HFFc6 (cell line): ENCODE results near the gene RPRD2. TPM values are rescaled to one million over a fixed set of nuclear protein-coding genes. Genes with fewer than 3 reads are reported as not detected.
A peak's percentile ranks its signal among the peaks of the same experiment; 100 is the strongest.

Experiments
- DNase-seq: peaks from one replicate; pipeline ENCODE4 v3.0.0-alpha.2; 2018
- H3K27ac Mint-ChIP-seq: 2 replicates; pipeline ENCODE4 v1.8.0; 2020; ENCODE audit warnings: mild to moderate bottlenecking, mixed read lengths
- H3K27me3 Mint-ChIP-seq: 2 replicates; pipeline ENCODE4 v1.8.0; 2021; ENCODE audit warnings: mild to moderate bottlenecking, moderate library complexity, mixed read lengths; ENCODE audit not compliant: insufficient read depth
- H3K36me3 Mint-ChIP-seq: 2 replicates; pipeline ENCODE4 v1.8.0; 2021; ENCODE audit warnings: low read depth, mixed read lengths
- H3K4me1 Mint-ChIP-seq: 2 replicates; pipeline ENCODE4 v1.8.0; 2020; ENCODE audit warnings: low read depth, mixed read lengths
- H3K4me3 Mint-ChIP-seq: 2 replicates; pipeline ENCODE4 v1.8.0; 2020; ENCODE audit warnings: mild to moderate bottlenecking, moderate library complexity, mixed read lengths
- H3K9me3 Mint-ChIP-seq: 2 replicates; pipeline ENCODE4 v1.8.0; 2020; ENCODE audit warnings: mild to moderate bottlenecking, mixed read lengths
- CTCF ChIP-seq: fragments of 200-600 bp; sonication (generic); IDR thresholded peaks from 2 replicates; pipeline ENCODE4 v1.5.0; 2021; ENCODE audit warnings: antibody characterized with exemption, mild to moderate bottlenecking
- total RNA-seq, 6 experiments: library from RNA; stranded (reverse); fragmentation: NEBNext Ultra II Directional; extraction: Animal tissue kit (Norgen Biotek cat#: 25700); gene quantifications; 2 replicates in 1 of 6; 3 replicates in 5 of 6; pipeline ENCODE4 v1.2.3, GENCODE V29; 2021

The RPRD2 gene
- total RNA-seq, 6 experiments from 2014 or later: 24.0 to 27.9 (median 25.7) TPM

DNA sequence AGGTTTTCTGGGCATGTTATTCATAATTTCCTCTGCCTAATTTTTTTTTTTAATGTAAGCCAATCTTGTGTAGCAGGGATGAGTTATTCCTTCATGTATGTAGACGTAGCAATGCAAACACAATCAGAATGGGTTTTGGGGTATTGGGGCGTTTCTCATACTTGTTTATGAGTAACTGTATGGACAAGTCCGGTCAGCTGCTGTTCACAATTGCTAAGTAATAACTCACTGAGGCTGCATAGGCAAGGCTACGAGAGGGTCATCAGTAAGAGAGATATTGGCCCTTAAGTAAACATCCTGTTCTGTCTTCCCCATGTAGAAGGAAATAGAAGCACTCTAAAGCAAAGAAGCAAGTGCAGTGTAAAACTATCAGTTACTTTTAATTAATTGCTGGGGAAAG is 113.8 kb downstream of the RPRD2 start:
- peaks cover 2% of the 10 kb centered on the region; the same call in 1 of the 2 replicates for H3K27me3 Mint-ChIP-seq
- H3K9me3 Mint-ChIP-seq: no peaks in the 10 kb centered on the region
- H3K36me3 Mint-ChIP-seq: no peaks in the 10 kb centered on the region
- peaks cover 47% of the 10 kb centered on the region for H3K4me1 Mint-ChIP-seq
- H3K27ac Mint-ChIP-seq: peak overlapping the region; percentile 85
- no peak for TF ChIP-seq CTCF
- peak; percentile 86 for DNase-seq
- peak overlapping the region; percentile 25 for H3K4me3 Mint-ChIP-seq

DNA sequence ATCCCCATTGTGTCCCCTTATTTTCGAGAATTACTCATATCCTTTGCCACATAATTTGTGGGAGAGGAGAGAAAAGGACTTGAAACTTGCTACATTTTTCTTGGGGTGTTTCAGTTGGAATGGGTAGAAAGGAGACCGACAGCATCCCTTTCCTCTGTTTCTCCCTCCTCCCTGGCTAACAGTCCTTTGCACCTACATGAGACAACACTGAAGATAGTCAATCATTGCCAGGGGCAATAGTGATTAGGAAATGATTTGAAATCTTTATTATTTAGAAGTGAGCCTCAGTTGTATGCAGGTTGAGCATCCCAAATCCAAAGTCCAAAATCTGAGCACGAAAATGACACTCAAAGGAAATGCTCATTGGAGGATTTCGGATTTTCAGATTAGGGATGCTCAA is 115.4 kb downstream of the RPRD2 start:
- Mint-ChIP-seq H3K9me3 (no peaks in the 10 kb centered on the region), H3K27ac (no peak overlapping the region), H3K4me3 (no peak overlapping the region), H3K27me3 (peaks cover 2% of the 10 kb centered on the region; the same call in 1 of the 2 replicates), H3K4me1 (peaks cover 56% of the 10 kb centered on the region), H3K36me3 (no peaks in the 10 kb centered on the region)
- TF ChIP-seq CTCF: no peak
- no peak for DNase-seq

- Mint-ChIP-seq H3K27ac (no peak overlapping the region), H3K4me1 (peaks cover 61% of the 10 kb centered on the region), H3K36me3 (no peaks in the 10 kb centered on the region), H3K27me3 (peaks cover 2% of the 10 kb centered on the region; the same call in 1 of the 2 replicates), H3K4me3 (no peak overlapping the region), H3K9me3 (no peaks in the 10 kb centered on the region)
- DNase-seq: no peak
- no peak for TF ChIP-seq CTCF
Observed at GRCh38 chr1:150479927-150480352, 116.0 kb downstream of the RPRD2 start.

- Mint-ChIP-seq H3K9me3 (no peaks in the 10 kb centered on the region), H3K27me3 (peaks cover 1% of the 10 kb centered on the region; the same call in 1 of the 2 replicates), H3K4me3 (peak overlapping the region; percentile 63; the same call in 1 of the 2 replicates), H3K4me1 (peaks cover 46% of the 10 kb centered on the region), H3K27ac (peak overlapping the region; percentile 62; the same call in 1 of the 2 replicates), H3K36me3 (no peaks in the 10 kb centered on the region; the same call in 1 of the 2 replicates)
- TF ChIP-seq CTCF: no peak
- DNase-seq: peak; percentile 83
Observed at GRCh38 chr1:150484431-150484830, 120.5 kb downstream of the RPRD2 start.

DNA sequence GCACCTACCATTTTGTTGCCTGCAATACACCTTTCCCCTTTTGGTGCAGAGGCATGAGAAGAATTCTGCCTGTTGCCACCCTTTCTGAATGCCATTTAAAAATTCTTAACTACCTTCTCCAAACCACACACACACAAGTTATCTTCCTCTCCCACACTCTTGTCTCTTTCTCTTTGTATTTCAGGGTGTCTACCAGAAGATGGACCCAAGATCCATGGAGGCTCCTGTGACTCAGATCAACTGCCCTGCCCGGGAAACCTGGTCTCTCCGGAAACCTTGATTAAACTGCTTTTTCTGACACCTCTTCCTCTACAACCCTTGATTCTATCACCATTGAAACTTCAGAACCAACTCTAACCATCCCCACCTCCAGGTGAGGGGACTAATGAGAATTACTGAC is 120.9 kb downstream of the RPRD2 start:
- Mint-ChIP-seq H3K27ac (peak overlapping the region; percentile 62), H3K36me3 (no peaks in the 10 kb centered on the region; the same call in 1 of the 2 replicates), H3K4me3 (peak overlapping the region; percentile 63), H3K27me3 (peaks cover 1% of the 10 kb centered on the region; the same call in 1 of the 2 replicates), H3K9me3 (no peaks in the 10 kb centered on the region), H3K4me1 (peaks cover 41% of the 10 kb centered on the region)
- peak; percentile 33; the same call in 1 of the 2 replicates for TF ChIP-seq CTCF
- DNase-seq: peak; percentile 30
